H9 (cell line): ENCODE results near the gene FAM72C. TPM values are rescaled to one million over a fixed set of nuclear protein-coding genes. Genes with fewer than 3 reads are reported as not detected.
"Not testable (repeated sequence)": the region's sequence is repeated elsewhere in the genome, so short reads cannot be mapped to it uniquely, and the experiment has no call there.

Experiments
- DNase-seq: peaks from one replicate; pipeline ENCODE4 v3.0.0-alpha.2; 2017
- H2AFZ ChIP-seq: one replicate; pipeline ENCODE4 v1.6.1; 2013; ENCODE audit warnings: mild to moderate bottlenecking, low read length, control low read depth, moderate library complexity
- H2AK5ac ChIP-seq: 2 replicates; pipeline ENCODE4 v1.6.1; 2013; ENCODE audit warnings: low read length, control low read depth, mixed read lengths; ENCODE audit not compliant: insufficient read length
- H2BK120ac ChIP-seq: one replicate; pipeline ENCODE4 v1.6.1; 2013; ENCODE audit warnings: low read depth, mild to moderate bottlenecking, low read length, control low read depth, inconsistent platforms; ENCODE audit not compliant: poor library complexity, severe bottlenecking
- H2BK12ac ChIP-seq: 2 replicates; pipeline ENCODE4 v1.6.1; 2013; ENCODE audit warnings: low read length, control low read depth, mixed read lengths, low read depth; ENCODE audit not compliant: insufficient read length
- H2BK15ac ChIP-seq: 2 replicates; pipeline ENCODE4 v1.6.1; 2013; ENCODE audit warnings: low read depth, low read length, control low read depth
- H2BK20ac ChIP-seq: one replicate; pipeline ENCODE4 v1.6.1; 2013; ENCODE audit warnings: low read depth, mild to moderate bottlenecking, low read length, control low read depth, inconsistent platforms; ENCODE audit not compliant: poor library complexity, severe bottlenecking
- H2BK5ac ChIP-seq: 2 replicates; pipeline ENCODE4 v1.6.1; 2013; ENCODE audit warnings: low read length, control low read depth, mixed read lengths; ENCODE audit not compliant: insufficient read length
- H3K14ac ChIP-seq: 2 replicates; pipeline ENCODE4 v1.6.1; 2013; ENCODE audit warnings: low read length, control low read depth; ENCODE audit not compliant: insufficient read depth
- H3K18ac ChIP-seq: 2 replicates; pipeline ENCODE4 v1.6.1; 2013; ENCODE audit warnings: low read depth, mild to moderate bottlenecking, mixed read lengths, low read length, control low read depth; ENCODE audit not compliant: insufficient read length
- H3K23ac ChIP-seq: 2 replicates; pipeline ENCODE4 v1.6.1; 2013; ENCODE audit warnings: low read length, control low read depth, mixed read lengths, low read depth; ENCODE audit not compliant: insufficient read length
- H3K23me2 ChIP-seq: 2 replicates; pipeline ENCODE4 v1.6.1; 2013; ENCODE audit warnings: low read depth, mild to moderate bottlenecking, mixed read lengths, low read length, control low read depth; ENCODE audit not compliant: insufficient read length, poor library complexity, severe bottlenecking
- H3K27ac ChIP-seq: 2 replicates; pipeline ENCODE4 v1.5.1; 2013; ENCODE audit warnings: low read length, control low read depth, mixed read lengths, low read depth; ENCODE audit not compliant: insufficient read length
- H3K27me3 ChIP-seq: 2 replicates; pipeline ENCODE4 v1.6.1; 2013; ENCODE audit warnings: low read length, control low read depth, inconsistent platforms; ENCODE audit not compliant: insufficient read depth
- H3K4ac ChIP-seq: 2 replicates; pipeline ENCODE4 v1.6.1; 2013; ENCODE audit warnings: low read depth, mild to moderate bottlenecking, control low read depth, inconsistent platforms, low read length, moderate library complexity
- H3K4me1 ChIP-seq: 2 replicates; pipeline ENCODE4 v1.6.1; 2013; ENCODE audit warnings: low read length, control low read depth, inconsistent platforms; ENCODE audit not compliant: insufficient read depth
- H3K4me2 ChIP-seq: 2 replicates; pipeline ENCODE4 v1.6.1; 2013; ENCODE audit warnings: low read length, control low read depth, mixed read lengths; ENCODE audit not compliant: insufficient read length, insufficient read depth
- H3K56ac ChIP-seq: 2 replicates; pipeline ENCODE4 v1.6.1; 2013; ENCODE audit warnings: low read depth, mild to moderate bottlenecking, mixed read lengths, low read length, control low read depth; ENCODE audit not compliant: insufficient read length
- H3K79me1 ChIP-seq: 2 replicates; pipeline ENCODE4 v1.6.1; 2013; ENCODE audit warnings: low read depth, mild to moderate bottlenecking, moderate library complexity, low read length, control low read depth, inconsistent platforms; ENCODE audit not compliant: insufficient read depth, poor library complexity, severe bottlenecking
- H3K79me2 ChIP-seq: 2 replicates; pipeline ENCODE4 v1.6.1; 2013; ENCODE audit warnings: low read length, control low read depth, inconsistent platforms; ENCODE audit not compliant: insufficient read depth
- H3K9ac ChIP-seq: 2 replicates; pipeline ENCODE4 v1.6.1; 2013; ENCODE audit warnings: low read length, control low read depth, mixed read lengths; ENCODE audit not compliant: insufficient read length; ENCODE audit errors: extremely low read depth
- H3K9me3 ChIP-seq: one replicate; pipeline ENCODE4 v1.6.1; 2013; ENCODE audit warnings: low read depth, low read length, inconsistent platforms; ENCODE audit not compliant: control insufficient read depth
- H3T11ph ChIP-seq: one replicate; pipeline ENCODE4 v1.6.1; 2013; ENCODE audit warnings: mild to moderate bottlenecking, low read length, control low read depth, inconsistent platforms
- H4K20me1 ChIP-seq: one replicate; pipeline ENCODE4 v1.6.1; 2013; ENCODE audit not compliant: control insufficient read depth, insufficient read length, insufficient read depth
- H4K5ac ChIP-seq: 2 replicates; pipeline ENCODE4 v1.6.1; 2013; ENCODE audit warnings: low read depth, mild to moderate bottlenecking, mixed read lengths, low read length, control low read depth; ENCODE audit not compliant: insufficient read length
- H4K8ac ChIP-seq: replicated peaks from 2 replicates; pipeline ENCODE4 v1.6.1; 2013; ENCODE audit warnings: low read length, control low read depth, mixed read lengths, low read depth; ENCODE audit not compliant: insufficient read length
- H4K91ac ChIP-seq: 2 replicates; pipeline ENCODE4 v1.6.1; 2013; ENCODE audit warnings: low read depth, mild to moderate bottlenecking, moderate library complexity, mixed read lengths, low read length, control low read depth; ENCODE audit not compliant: insufficient read length
- H3K27ac Mint-ChIP-seq, 3 experiments: 2 replicates in 2 of 3; 3 replicates in 1 of 3; pipeline ENCODE4 v1.8.0; 2020 to 2021; ENCODE audit warnings: mixed read lengths in 3 of 3, mild to moderate bottlenecking in 1 of 3, moderate library complexity in 1 of 3
- H3K27me3 Mint-ChIP-seq: 2 replicates; pipeline ENCODE4 v1.8.0; 2021; ENCODE audit warnings: low read depth, mild to moderate bottlenecking, moderate library complexity, mixed read lengths
- H3K36me3 Mint-ChIP-seq, 3 experiments: 2 replicates in 2 of 3; 3 replicates in 1 of 3; pipeline ENCODE4 v1.8.0; 2020 to 2021; ENCODE audit warnings: low read depth in 3 of 3, mixed read lengths in 3 of 3; ENCODE audit not compliant: insufficient read depth in 1 of 3
- H3K4me1 Mint-ChIP-seq, 2 experiments: 2 replicates each; pipeline ENCODE4 v1.8.0; 2020; ENCODE audit warnings: mixed read lengths in 2 of 2
- H3K4me3 Mint-ChIP-seq, 2 experiments: 2 replicates in 1 of 2; 3 replicates in 1 of 2; pipeline ENCODE4 v1.8.0; 2020 to 2021; ENCODE audit warnings: mild to moderate bottlenecking in 2 of 2, mixed read lengths in 2 of 2, moderate library complexity in 1 of 2
- H3K9me3 Mint-ChIP-seq, 2 experiments: 2 replicates in 1 of 2; 3 replicates in 1 of 2; pipeline ENCODE4 v1.8.0; 2020; ENCODE audit warnings: mild to moderate bottlenecking in 2 of 2, mixed read lengths in 2 of 2, moderate library complexity in 1 of 2
- WGBS: extraction: QIAGEN DNeasy Blood & Tissue Kit; methylation state at CpG from one replicate; pipeline ENCODE4 v1.1.7; 2013; ENCODE audit warnings: missing lambda C conversion rate, low lambda C conversion rate, mixed read lengths; ENCODE audit not compliant: insufficient read length; ENCODE audit errors: extremely low coverage; 5-methylcytosine and 5-hydroxymethylcytosine counted together
- total RNA-seq: library from RNA; stranded (reverse); gene quantifications from 2 replicates; pipeline ENCODE4 v1.2.1, GENCODE V29; 2021

Gene FAM72C
- total RNA-seq, 1 experiment from 2014 or later = 3.5 TPM

DNA sequence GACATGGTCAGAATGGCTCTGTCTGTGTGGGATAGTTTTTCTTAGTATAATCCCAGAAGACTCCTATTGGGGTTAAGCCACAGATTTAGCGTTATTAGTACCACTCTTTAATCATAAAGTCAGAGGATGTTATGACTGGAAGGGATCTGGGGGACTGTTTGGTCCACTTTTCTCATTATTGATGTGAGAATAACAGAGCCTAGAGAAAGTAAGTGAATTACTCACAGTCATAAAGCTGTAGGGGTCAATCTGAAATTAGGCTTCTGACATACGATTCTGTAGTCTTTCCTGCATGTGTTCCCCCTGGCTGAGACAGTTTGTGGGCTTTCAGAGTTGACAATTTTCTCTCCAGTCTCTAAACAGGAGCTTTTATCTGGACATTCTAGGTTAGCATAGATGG, 47.3 kb upstream of the FAM72C start:
- not testable (repeated sequence) for H3K4me1 Mint-ChIP-seq

DNA sequence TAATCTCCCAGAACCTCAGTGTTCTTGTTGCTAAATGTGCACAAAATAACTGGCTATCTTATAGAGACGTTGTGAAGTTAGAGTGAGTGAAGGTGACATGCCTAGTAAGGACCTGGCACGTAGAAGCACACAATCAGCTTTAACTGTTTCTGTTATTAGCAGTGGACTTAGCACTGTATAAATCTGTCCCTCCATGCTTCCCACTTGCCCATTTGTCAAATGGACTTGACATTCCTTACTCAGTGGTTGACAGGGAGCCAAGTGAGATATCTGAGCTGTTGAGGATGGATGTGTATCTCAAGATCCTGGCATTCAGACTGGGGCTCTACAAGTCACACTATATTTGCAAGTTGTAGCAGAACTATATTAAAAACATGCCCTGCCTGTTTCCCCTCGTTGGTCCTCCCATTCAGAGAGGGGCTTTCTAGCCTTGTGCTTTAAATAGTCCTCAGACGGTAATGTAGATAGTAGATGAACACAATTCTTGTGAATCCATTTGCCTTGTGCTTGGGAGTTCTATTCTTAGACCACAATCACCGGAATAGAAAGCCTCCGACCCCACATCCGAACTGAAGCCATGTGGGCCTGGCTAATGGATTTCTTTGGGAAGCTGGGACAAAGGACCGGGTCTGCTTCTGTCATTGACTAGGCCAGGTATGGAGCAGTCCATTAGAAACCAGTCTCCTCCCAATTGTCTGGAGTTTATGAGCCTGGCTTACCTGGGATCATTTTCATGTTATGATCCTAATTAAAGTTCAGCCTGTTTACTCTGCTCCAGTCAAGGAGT, 43.6 kb upstream of the FAM72C start:
- not testable (repeated sequence) for H3K27me3 Mint-ChIP-seq, H4K5ac ChIP-seq, H3K4me3 Mint-ChIP-seq, DNase-seq, H2BK20ac ChIP-seq, H2BK15ac ChIP-seq, H2AK5ac ChIP-seq, H3T11ph ChIP-seq, H4K91ac ChIP-seq, H4K20me1 ChIP-seq, H3K9me3 Mint-ChIP-seq, H3K9me3 ChIP-seq, H3K27ac ChIP-seq, H3K4ac ChIP-seq, H4K8ac ChIP-seq, H3K9ac ChIP-seq, H3K23me2 ChIP-seq, H3K4me1 ChIP-seq, H3K18ac ChIP-seq, H2BK120ac ChIP-seq, H3K14ac ChIP-seq, H3K23ac ChIP-seq, H2BK5ac ChIP-seq, H3K79me1 ChIP-seq, H3K4me1 Mint-ChIP-seq, H2AFZ ChIP-seq, H3K27me3 ChIP-seq, H3K79me2 ChIP-seq, H3K4me2 ChIP-seq, H3K36me3 Mint-ChIP-seq, H2BK12ac ChIP-seq, H3K56ac ChIP-seq, H3K27ac Mint-ChIP-seq
- WGBS = no CpG with 5 or more reads among the region's 8 CpGs

More for the DNA sequence above, 47.3 kb upstream of the FAM72C start:
- not testable (repeated sequence) for H4K91ac ChIP-seq, H3K36me3 Mint-ChIP-seq, H3K56ac ChIP-seq, H3K4me3 Mint-ChIP-seq, H3K9ac ChIP-seq, H2BK12ac ChIP-seq, H3K79me2 ChIP-seq, H4K8ac ChIP-seq, H3K9me3 ChIP-seq, DNase-seq, H3K23me2 ChIP-seq, H2BK15ac ChIP-seq, H4K20me1 ChIP-seq, H3T11ph ChIP-seq, H3K27ac Mint-ChIP-seq, H3K4me1 ChIP-seq, H3K27me3 Mint-ChIP-seq, H2AK5ac ChIP-seq, H3K27me3 ChIP-seq, H2BK5ac ChIP-seq, H3K18ac ChIP-seq, H4K5ac ChIP-seq, H3K79me1 ChIP-seq, H2BK20ac ChIP-seq, H3K23ac ChIP-seq, H3K4ac ChIP-seq, H2BK120ac ChIP-seq, H3K14ac ChIP-seq, H3K27ac ChIP-seq, H2AFZ ChIP-seq, H3K9me3 Mint-ChIP-seq, H3K4me2 ChIP-seq
- WGBS = no CpG with 5 or more reads among the region's 2 CpGs
